Cardiac septum (tissue), 1 donor: Measurements from ENCODE around the gene C6orf47. TPM values are rescaled to one million over a fixed set of nuclear protein-coding genes. Genes with fewer than 3 reads are reported as not detected.

ENCODE experiments used
- DNase-seq: peaks from one replicate; pipeline ENCODE4 v3.0.0-alpha.2; 2020; ENCODE audit warnings: low spot score
- intact Hi-C: fragments of 100-400 bp; cut with DNase I; formaldehyde crosslinking; loops from one replicate; pipeline ENCODE4 v1.14.0; 2022
- total RNA-seq: library from RNA; stranded (reverse); fragmentation: NEBNext Ultra II Directional; extraction: Animal tissue kit (Norgen Biotek cat#: 25700); gene quantifications from one replicate; pipeline ENCODE4 v1.2.1, GENCODE V29; 2021
- donor health status: DM: no; HTN: no; CAD: no.

The C6orf47 gene
- total RNA-seq, 1 donor from 2014 or later, result 17.7 TPM

DNA sequence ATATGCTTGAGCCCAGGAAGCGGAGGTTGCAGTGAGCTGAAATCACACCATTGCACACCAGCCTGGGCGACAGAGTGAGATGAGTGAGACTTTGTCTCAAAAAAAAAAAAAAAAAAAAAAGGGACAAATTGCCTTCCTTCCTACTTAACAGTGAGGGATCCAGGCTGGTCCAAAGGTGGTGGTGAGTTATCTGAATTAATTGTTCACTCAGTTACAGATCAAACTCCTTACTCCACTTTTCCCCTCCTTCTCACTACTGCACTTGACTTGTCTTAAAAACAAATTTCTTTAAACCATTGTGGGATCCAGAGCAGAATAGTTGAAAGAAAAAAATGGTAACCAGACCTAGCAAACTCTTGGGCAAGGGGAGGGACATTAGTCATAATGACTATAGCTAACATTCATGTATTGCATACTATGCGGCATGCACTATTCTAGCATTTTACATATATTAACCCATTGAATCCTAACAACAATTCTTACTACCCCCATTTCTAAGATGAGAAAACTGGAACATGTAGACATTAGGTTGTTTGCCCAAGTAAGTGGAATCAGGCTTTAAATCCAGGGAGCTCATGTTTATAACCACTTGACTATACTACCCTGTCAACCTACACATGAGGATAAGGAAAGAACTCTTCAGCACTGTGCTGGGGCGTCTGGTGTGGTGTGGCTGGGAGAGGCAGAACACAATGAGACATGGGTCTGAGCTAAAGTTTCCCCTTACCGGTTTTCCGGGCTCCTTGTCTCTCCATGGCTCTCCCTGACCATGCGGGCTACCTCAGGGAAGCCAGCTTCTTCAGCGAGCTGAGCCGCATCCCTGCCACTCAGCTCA, 2.8 kb upstream of the C6orf47 start:
- no peak for DNase-seq
- intact Hi-C loops, result no loop called here

DNA sequence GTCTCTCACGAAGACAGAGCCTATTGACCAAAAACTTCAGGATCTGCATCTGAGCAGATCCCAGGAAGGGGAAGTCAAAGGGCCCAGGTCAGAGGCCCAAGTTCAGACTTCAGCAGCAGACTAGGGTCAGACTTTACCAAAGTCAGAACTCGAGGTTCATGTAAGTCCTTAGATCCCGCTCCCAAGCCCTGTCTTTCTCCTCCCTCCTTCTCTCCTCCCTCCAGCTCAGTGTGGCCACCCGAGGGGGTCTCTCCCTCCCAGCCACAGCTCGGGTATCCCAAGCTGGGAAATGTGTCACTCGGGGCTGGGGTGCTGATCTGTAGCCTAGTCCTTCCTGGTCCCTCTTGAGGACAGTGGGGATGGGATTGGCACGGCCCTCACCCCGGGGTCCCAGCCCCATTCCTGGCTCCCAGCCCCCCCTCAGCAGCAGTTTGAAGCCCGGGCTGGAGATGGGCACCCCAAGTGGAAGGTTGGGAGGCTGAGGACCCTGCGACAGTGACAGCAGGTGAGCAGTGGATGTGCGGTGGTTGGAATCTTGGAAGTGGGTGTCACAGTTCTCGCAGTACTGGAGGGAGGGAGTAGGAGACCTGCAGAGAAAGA, 1.6 kb upstream of the C6orf47 start:
- no peak for DNase-seq
- intact Hi-C loops, result no loop called here

DNA sequence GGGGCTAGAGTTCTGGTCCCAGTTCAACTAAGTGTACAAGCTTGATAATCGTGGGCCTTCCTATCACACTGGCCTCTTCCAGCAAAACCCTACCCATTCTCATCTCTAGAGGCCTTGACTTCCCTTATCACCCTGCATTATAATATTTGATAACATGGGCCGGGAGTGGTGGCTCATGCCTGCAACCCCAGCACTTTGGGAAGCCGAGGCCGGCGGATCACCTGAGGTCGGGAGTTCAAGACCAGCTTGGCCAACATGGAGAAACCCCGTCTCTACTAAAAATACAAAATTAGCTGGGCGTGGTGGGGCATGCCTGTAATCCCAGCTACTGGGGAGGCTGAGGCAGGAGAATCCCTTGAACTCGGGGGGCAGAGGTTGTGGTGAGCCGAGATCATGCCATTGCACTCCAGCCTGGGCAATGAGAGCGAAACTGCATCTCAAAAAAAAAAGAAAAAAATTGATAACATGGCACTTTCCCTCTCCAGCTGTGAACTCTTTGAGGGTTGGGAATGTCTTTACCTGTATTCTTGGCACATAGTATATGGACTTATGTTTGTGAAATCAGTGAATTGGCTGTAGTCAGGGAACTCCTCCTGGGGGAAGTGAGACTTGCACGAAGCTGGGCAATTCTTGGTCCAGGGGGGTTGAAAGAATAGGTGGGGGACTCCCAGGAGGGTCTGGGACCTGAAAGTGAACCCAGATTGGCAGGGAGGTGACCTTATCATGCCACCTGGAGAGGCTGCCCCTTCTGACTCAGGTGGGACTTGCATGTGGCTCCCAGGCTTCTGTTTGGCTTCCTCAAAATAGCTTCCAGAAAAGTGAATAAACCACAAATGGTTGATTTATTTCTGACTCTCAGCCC, 915 bp upstream of the C6orf47 start:
- no peak for DNase-seq
- intact Hi-C loops, result no loop called here

DNA sequence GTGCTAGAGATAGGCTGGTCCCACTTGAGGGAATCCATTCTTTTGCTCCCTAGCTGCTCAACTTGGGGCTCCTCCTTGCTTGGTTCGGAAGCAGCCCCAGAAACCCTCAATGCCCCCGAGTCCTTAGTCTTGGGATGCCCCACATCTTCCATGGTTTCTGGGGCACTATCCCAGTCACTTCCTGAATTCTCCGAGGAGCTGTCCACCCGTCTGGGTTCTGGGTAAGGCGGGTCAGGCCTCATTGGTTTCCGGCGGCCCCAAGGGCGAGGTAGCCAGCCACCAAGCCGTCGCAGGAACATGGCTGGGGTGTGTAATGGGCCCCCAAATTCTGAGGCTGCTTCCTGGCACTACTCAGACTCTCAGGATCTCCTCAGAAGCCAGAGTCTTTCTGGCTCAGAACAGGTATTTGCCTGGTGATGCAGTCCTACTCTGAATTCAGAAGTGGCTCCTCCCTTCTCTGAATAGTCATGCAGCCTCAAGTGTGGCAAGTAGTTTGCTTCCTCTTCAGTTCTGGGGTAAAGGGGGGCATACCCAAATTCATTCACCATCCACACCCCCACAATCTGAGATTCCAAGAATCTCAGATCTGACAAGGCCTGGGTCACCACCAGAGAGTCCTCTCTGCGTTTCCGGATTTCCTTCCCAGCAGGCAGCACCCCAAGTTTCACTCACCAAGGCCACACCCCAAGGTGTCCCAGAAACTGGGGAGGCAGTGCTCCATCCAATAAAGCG, 763 bp downstream of the C6orf47 start:
- DNase-seq, result no peak
- intact Hi-C loops, result no loop called here

DNA sequence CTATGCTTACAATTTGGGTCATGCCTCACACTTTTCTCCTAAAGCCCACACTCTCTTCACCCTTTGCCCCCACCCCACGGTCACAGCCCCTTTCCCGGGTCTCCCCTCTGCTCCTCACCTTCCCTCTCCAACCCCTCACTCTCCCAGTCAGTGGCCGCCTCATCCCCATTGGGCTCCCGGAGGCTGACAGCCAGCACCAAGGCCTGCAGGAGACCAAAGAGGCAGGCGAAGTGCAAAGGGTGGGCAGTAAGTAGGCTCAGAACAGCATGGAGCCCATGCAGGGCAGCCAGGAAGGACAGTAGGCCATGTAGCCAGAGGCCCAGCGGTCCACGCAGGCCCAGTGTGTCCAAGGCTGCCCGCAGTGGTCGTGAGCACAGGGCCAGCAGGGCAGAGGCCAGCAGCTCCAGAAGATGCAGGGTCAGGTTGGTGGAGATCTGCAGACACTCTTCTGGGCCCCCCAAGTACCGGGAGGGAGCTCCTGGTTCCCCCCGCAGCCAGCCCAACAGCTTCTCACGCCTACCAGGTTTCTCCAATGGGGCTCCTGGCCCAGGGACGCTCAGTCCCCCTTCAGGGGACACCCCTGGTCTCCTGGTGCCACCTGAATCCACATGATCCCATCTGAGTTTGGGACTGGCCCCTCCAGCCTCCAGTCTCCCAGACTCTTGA, 1.5 kb downstream of the C6orf47 start:
- no peak for DNase-seq
- intact Hi-C loops, result no loop called here

DNA sequence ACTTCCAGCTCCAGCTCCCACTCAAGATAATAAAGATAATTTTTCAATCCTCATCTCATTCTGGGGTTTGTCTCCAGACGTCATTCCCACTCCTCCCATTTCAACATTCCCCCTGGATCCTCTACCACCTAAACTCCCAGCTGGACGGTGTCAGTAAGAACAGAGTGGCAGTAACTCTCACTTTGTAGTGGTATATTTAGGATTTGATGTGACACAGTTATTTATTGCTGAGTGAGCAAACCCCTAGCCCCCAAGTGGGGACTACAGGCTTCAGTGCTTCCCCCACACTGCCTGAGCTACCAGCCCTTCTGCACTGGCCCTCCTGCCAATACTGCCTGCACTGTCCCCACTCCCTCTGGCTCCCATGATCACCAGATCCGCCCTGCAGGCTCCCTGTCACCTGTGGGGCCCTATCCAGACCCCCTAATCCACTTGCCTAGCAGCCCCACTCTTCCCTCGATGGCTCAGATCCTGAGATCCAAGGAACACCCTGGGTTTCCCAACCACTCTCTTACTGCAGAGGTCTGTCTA, 2.4 kb downstream of the C6orf47 start:
- intact Hi-C loops, result no loop called here
- no peak for DNase-seq

DNA sequence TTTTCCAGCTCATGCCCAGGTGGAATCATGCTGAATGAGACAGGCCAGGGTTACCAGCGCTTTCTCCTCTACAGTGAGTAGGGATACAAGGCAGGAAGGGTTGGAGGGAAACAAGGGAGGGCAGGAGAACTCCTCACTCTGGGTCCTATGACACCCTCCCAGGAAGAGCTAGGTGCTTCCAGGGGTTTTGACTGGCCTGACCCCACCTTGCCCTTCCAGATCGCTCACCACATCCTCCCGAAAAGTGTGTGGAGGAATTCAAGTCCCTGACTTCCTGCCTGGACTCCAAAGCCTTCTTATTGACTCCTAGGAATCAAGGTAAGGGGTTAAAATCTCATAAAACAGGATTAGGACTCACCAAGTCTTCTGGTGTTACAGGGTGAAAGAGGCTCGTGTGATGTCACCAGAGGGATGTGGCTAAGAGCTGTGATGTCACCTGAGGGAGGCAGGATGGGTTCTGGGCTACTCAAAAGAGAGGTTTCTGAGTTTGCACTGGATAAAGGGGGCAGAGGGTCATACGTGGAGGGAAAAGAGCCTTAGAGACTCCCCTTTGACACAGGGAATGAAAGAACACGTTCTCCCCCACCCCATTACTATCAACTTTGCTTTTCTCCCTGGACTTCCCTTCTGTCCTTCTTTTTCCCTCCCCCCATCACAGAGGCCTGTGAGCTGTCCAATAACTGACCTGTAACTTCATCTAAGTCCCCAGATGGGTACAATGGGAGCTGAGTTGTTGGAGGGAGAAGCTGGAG, 3.0 kb downstream of the C6orf47 start:
- intact Hi-C loops, result no loop called here
- DNase-seq, result no peak

DNA sequence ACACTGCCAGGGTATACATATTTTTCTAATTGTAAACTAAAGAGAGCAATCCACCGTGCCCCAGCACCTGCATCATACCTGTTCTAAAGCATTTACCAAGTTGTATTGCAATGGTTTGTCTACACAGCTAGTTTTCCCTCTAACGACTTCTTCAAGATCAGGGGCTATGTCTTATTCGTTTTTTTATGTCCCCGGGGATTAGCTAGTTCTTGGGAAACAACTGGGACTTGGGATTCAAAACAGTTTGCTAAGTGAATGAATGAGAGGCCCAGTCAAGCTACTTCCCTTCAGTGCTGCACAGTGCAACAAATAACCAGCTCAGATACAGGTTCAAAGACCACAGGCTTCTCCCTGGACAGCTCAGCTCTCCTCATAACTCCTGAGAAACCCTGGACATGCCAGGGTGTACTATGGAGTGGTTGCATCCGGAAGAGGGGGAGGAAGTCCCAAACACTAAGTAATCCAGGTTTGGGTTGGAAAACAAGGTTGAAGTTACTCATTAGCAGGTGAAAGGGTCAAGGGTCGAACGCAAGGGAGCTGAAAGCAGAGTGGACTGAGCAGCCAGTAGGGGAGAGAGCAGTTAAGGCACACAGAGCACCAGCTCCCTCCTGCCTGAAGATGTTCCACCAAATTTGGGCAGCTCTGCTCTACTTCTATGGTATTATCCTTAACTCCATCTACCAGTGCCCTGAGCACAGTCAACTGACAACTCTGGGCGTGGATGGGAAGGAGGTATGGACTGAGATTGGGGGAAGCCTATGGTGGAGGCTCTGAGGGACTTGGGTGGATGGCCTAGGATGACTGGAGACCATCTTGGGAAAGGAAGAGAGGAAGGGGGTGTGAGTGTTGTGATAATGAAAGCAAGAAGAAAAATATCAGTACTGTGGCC, 5.0 kb downstream of the C6orf47 start, which contains the start of gene APOM:
Gene APOM, plus strand, starts transcription at position 546 of the 889 bp plus-strand sequence. Its CDS starts 73 bp downstream, at position 619.
- DNase-seq, result no peak

DNA sequence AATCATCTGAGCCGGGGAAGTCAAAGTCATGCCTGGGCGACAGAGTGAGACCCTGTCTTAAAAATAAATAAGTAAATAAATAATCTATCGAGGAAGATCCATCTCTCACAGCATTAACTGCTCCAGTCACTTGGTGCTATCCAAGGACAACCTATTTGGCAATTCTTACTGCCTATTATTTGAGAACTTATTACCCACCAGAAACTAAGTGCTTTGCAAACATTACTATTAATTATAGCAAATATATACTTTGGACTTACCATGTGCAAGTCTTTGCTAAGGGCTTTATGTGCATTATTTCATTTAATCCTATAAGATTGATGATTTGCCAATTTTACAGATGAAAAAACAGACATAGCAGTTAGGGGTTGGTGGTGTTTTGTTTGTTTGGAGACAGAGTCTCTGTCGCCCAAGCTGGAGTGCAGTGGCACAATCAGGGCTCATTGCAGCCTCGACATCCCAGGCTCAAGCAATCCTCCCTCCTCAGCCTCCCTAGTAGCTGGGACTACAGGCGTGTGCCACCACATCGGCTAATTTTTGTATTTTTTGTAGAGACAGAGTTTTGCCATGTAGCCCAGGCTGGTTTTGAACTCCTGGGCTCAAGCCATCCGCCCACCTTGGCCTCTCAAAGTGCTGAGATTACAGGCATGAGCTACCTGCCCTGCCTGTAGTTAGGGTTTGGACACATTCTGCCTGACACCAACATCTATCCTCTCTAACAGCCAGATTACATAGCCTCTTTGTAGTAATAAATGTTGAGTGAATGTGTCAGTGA, 5.8 kb downstream of the C6orf47 start:
- intact Hi-C loops, result no loop called here
- no peak for DNase-seq

More for the DNA sequence above, 5.0 kb downstream of the C6orf47 start, which contains the start of gene APOM:
- intact Hi-C loops, result no loop called here

DNA sequence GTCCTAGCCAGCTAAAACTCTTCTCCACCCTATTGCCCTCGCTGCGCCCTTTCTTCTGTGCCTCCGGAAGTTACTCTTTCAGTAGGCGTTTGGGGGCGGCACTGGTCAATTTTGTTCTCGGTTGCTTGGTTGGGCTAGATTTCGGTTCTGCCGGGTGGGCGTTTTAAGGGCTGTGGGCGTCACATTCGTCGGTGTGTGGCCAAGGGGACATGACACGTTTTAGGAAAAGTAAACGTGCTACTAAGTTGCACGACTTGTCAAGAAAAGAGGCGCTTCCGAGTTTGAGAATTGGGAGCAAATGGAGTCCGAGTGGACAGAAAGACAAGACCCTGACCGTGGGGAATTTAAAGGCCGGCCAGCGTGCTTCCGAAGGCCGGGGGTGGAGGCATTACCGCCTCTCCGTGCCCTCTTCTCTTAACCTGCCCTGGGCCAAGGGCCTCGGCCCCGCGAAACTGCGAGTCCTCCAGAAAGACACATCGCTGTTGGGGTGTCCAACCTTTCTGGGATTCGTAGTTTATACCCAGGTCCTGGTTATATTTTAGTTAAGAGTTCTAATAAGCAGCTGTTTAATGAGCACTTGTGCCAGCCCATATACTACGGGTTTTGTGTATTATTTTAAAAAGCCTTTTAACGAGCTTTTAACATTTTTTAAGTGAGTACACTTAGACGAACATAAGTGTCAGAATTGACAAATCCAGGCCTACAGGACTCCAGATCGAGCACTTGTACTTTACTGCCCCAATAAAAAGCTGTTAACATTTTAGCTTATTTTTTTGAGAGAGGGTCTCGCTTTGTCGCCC, 7.5 kb downstream of the C6orf47 start:
- intact Hi-C loops, result loop anchor here (1.0 kb wide), 1 partner anchor 12 kb away; no protein-coding TSS in a partner anchor

DNA sequence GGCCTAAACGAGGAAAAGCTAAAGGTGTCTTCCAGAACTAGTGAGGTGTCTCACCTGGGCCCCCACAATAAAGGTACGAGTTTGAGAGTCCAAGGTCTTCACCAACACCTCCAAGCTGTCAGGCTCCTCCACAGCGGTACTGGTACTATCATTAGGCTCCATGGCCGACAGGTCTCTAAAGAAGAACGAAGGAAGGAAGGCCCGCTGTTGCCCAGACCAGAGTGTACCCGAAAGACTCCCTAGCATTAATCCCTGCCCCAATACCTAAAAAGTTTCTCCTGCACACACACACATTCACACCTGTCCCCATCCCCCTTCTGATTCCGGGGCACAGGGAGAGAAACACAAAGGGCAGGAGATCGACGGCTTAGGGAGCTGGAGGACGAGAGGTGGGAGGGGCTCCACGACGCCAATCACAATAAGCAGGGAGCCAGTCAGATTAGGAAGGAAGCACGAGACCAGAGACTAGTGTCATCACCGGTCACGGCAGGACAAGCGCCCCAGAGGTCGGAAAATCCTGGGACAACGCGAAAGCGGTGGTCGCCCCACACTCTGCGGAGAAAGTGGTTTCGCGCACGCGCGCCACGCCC, 8.9 kb downstream of the C6orf47 start:
- intact Hi-C loops, result loop anchor here (1.0 kb wide), 1 partner anchor 14 kb away; no protein-coding TSS in a partner anchor
- DNase-seq, result peak; percentile 90

More for the DNA sequence above, 7.5 kb downstream of the C6orf47 start:
- peak; percentile 93 for DNase-seq

DNA sequence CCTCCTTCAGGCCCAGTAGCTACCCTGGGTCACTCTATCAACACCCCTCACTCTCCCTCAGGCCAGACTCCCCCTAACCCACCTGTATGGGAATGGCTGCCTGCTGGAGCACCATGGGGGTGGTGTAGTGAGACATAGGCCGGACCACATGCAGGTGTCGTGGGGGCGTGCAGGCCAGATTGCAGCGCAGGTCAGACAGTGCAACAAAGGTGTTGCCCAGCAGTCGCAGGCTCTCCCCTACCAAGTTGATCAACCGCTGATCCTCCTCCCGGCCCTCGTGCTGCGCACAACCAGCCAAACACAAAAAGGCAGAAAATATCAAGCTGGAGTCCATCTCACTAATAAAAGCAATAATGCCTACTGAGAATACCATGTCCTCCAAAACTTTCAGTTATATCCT, 15.3 kb downstream of the C6orf47 start:
- DNase-seq, result no peak

DNA sequence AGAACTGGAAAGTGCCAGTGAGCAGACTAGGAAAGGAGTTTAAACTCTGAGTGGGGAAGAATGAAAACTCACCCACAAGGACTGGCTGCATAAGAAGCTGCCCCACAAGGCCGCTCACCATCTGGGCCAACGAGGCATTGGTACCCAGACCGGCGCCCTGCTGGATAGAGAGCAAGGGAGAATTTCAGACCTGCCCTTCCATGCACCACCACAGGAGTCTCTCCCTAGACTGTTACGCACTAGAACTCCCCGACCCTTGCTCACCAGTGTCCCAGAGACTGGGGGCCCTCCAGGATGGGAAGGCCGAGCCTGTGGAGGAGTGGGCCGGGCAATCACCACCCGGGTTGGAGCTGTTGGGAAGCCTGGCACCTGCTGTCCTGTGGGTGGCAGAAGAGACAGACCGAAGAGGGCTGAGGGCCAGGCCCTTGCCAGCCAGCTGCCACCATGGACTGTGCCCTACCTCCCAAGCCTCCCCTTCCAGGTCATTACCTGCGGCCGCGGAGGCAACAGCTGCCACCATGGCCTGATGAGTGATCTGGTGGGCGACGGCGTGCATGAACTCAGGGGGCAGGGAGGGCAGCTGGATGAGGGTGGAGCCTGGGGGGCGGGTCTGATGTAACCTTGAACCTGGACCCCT, 16.6 kb downstream of the C6orf47 start:
- intact Hi-C loops, result no loop called here
- DNase-seq, result no peak

More for the DNA sequence above, 15.3 kb downstream of the C6orf47 start:
- intact Hi-C loops, result no loop called here

DNA sequence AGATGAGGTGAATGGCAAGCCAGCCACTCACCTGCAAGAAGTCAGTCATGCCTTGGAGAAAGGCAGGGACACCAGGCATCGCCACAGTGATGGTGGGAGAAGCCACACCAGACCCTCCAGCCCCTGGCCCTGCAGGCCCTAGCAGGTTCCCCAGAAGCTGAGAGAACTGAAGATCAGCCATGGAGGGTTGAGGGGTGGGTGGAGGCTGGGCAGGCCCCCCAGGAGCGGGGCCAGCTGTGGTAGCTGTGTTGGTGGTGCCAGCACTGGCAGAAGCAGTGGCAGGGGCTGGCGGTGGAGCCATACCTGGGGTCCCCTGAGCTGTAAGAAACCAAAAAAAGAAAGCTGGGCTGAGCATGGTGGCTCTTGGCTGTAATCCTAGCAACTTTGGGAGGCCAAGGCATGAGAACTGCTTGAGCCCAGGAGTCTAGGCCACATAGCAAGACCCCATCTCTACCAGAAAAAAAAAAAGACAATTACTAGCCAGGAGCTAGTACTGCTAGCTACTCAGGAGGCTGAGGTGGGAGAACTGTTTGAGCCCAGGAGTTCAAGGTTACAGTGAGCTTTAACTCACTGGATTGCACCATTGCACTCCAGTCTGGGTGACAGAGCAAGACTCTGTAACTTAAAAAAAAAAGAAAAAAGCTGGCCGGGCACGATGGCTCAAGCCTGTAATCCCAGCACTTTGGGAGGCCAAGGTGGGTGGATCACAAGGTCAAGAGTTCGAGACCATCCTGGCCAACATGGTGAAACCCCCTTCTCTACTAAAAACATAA, 17.6 kb downstream of the C6orf47 start:
- intact Hi-C loops, result no loop called here

More for the DNA sequence above, 17.6 kb downstream of the C6orf47 start:
- no peak for DNase-seq
